B cell (primary cell): ENCODE measurements around the gene POLR3G. TPM values are rescaled to one million over a fixed set of nuclear protein-coding genes. Genes with fewer than 3 reads are reported as not detected.

ENCODE experiments used
- ATAC-seq: fragments of 200-7000 bp; cut with Tn5 transposase; one replicate; pipeline ENCODE4 v1.10.0; 2021; ENCODE audit warnings: low read depth, mild to moderate bottlenecking, moderate number of reproducible peaks, moderate library complexity
- CTCF ChIA-PET: fragments of 350-600 bp; sonication (Branson Sonifier 250); formaldehyde crosslinking; loops from one replicate; lab custom pipeline; 2021; ENCODE audit warnings: antibody characterized with exemption, inconsistent platforms; lab: Charles Lee
- POLR2A ChIA-PET: fragments of 350-600 bp; sonication (Branson Sonifier 250); formaldehyde crosslinking; loops from one replicate; lab custom pipeline; 2021; ENCODE audit warnings: antibody characterized with exemption; lab: Charles Lee
- DNase-seq: peaks from one replicate; pipeline ENCODE4 v3.0.0; 2013
- H2AFZ ChIP-seq: 2 replicates; pipeline ENCODE4 v1.6.1; 2012; ENCODE audit warnings: mild to moderate bottlenecking, low read depth, low read length; ENCODE audit not compliant: insufficient read depth, poor library complexity, severe bottlenecking
- H3K27ac ChIP-seq, 2 donors: 1 replicate in 1 of 2; 2 replicates in 1 of 2; pipeline ENCODE4 v1.5.1; 2012 to 2013; ENCODE audit warnings: low read length in 2 of 2, mild to moderate bottlenecking in 2 of 2, moderate library complexity in 1 of 2
- H3K27me3 ChIP-seq, 4 experiments: fragments of 200-600 bp in 1 of 4; sonication (generic) in 1 of 4; replicated peaks in 1 of 4; 1 replicate in 2 of 4; 2 replicates in 2 of 4; pipeline versions ENCODE4 v1.6.1 to v1.7.0; 2013 to 2016; ENCODE audit warnings: low read length in 3 of 4, mild to moderate bottlenecking in 2 of 4, mixed read lengths in 1 of 4, moderate library complexity in 1 of 4; ENCODE audit not compliant: insufficient read depth in 4 of 4, control insufficient read depth in 3 of 4; ENCODE audit errors: control extremely low read depth in 1 of 4
- H3K36me3 ChIP-seq, 2 experiments: replicated peaks in 1 of 2; 1 replicate in 1 of 2; 2 replicates in 1 of 2; pipeline versions ENCODE4 v1.6.1 to v1.7.1; 2013; ENCODE audit warnings: low read length in 1 of 2; ENCODE audit not compliant: insufficient read depth in 2 of 2, control insufficient read depth in 1 of 2; ENCODE audit errors: control extremely low read depth in 1 of 2, extremely low read depth in 1 of 2
- H3K4me1 ChIP-seq, 2 donors: fragments of 200-600 bp in 1 of 2; sonication (generic) in 1 of 2; 1 replicate in 1 of 2; 2 replicates in 1 of 2; pipeline versions ENCODE4 v1.5.1 to v1.6.1; 2013 to 2017; ENCODE audit warnings: low read length in 2 of 2; ENCODE audit not compliant: control insufficient read depth in 2 of 2, insufficient read depth in 2 of 2
- H3K4me2 ChIP-seq: replicated peaks from 2 replicates; pipeline ENCODE3; 2012; ENCODE audit warnings: mild to moderate bottlenecking, low read depth, low read length; ENCODE audit not compliant: poor library complexity, severe bottlenecking
- H3K4me3 ChIP-seq, 5 experiments: fragments of 200-600 bp in 1 of 5; sonication (generic) in 1 of 5; 1 replicate in 3 of 5; 2 replicates in 2 of 5; pipeline versions ENCODE4 v1.5.1 to v1.7.0; 2011 to 2016; ENCODE audit warnings: low read length in 4 of 5, mild to moderate bottlenecking in 4 of 5, low read depth in 2 of 5, control low read depth in 1 of 5, moderate library complexity in 1 of 5; ENCODE audit not compliant: insufficient read depth in 1 of 5; ENCODE audit errors: control extremely low read depth in 1 of 5, extremely low read depth in 1 of 5
- H3K79me2 ChIP-seq: fragments of 200-600 bp; sonication (generic); one replicate; pipeline ENCODE4 v1.6.0; 2016; ENCODE audit warnings: low read length; ENCODE audit not compliant: control insufficient read depth, insufficient read depth
- H3K9ac ChIP-seq: fragments of 200-600 bp; sonication (generic); 2 replicates; pipeline ENCODE4 v1.6.1; 2017; ENCODE audit warnings: mild to moderate bottlenecking, low read length, moderate library complexity
- H3K9me3 ChIP-seq, 3 donors: one replicate each; pipeline versions ENCODE4 v1.6.1 to v1.7.1; 2013; ENCODE audit warnings: low read length in 2 of 3; ENCODE audit not compliant: control insufficient read depth in 2 of 3, insufficient read depth in 1 of 3; ENCODE audit errors: control extremely low read depth in 1 of 3
- H4K20me1 ChIP-seq: 2 replicates; pipeline ENCODE4 v1.6.0; 2012; ENCODE audit warnings: mild to moderate bottlenecking, low read length; ENCODE audit not compliant: insufficient read depth, control insufficient read depth, poor library complexity, severe bottlenecking
- H3K27ac Mint-ChIP-seq: one replicate; pipeline ENCODE4 v1.8.0; 2021; ENCODE audit warnings: mixed read lengths
- H3K27me3 Mint-ChIP-seq: one replicate; pipeline ENCODE4 v1.8.0; 2021; ENCODE audit warnings: mixed read lengths
- H3K4me1 Mint-ChIP-seq: one replicate; pipeline ENCODE4 v1.8.0; 2021; ENCODE audit warnings: mixed read lengths
- H3K4me3 Mint-ChIP-seq: one replicate; pipeline ENCODE4 v1.8.0; 2021; ENCODE audit warnings: mixed read lengths
- H3K9me3 Mint-ChIP-seq: one replicate; pipeline ENCODE4 v1.8.0; 2022; ENCODE audit warnings: mixed read lengths; ENCODE audit not compliant: insufficient read depth
- EZH2 ChIP-seq: IDR thresholded peaks from 2 replicates; pipeline ENCODE4 v1.6.1; 2012; ENCODE audit warnings: borderline replicate concordance, low read depth, mild to moderate bottlenecking, moderate library complexity, low read length; ENCODE audit not compliant: insufficient read depth, poor library complexity, severe bottlenecking
- WGBS: methylation state at CpG from one replicate; pipeline ENCODE4 v1.1.5; 2013; ENCODE audit warnings: missing lambda C conversion rate; ENCODE audit not compliant: insufficient coverage; 5-methylcytosine and 5-hydroxymethylcytosine counted together
- intact Hi-C: fragments of 100-400 bp; cut with micrococcal nuclease; formaldehyde crosslinking; loops from one replicate; pipeline ENCODE4 v1.10.0; 2022
- polyA plus RNA-seq: library from polyadenylated mRNA; depleted of rRNA; stranded (reverse); fragments of >200 nt; gene quantifications from 2 replicates; pipeline ENCODE4 v1.2.3, GENCODE V29; 2012
- total RNA-seq, 2 donors: library from RNA; stranded (reverse); fragments of 120-200 nt in 1 of 2; gene quantifications; 1 replicate in 1 of 2; 2 replicates in 1 of 2; pipeline versions ENCODE4 v1.2.3 to v1.2.4, GENCODE V29; 2013 to 2022
- TF ChIP-seq, protein P1 (sequence below): fragments of 200-600 bp; IDR thresholded peaks from one replicate; pipeline ENCODE4 v1.8.0; 2022; ENCODE audit warnings: antibody characterized with exemption, mild to moderate bottlenecking

Gene POLR3G
- total and polyA plus RNA-seq, 2 donors (not counting 1 experiment from before 2014, with no cell fraction given): 0.52 to 2.3 TPM

DNA sequence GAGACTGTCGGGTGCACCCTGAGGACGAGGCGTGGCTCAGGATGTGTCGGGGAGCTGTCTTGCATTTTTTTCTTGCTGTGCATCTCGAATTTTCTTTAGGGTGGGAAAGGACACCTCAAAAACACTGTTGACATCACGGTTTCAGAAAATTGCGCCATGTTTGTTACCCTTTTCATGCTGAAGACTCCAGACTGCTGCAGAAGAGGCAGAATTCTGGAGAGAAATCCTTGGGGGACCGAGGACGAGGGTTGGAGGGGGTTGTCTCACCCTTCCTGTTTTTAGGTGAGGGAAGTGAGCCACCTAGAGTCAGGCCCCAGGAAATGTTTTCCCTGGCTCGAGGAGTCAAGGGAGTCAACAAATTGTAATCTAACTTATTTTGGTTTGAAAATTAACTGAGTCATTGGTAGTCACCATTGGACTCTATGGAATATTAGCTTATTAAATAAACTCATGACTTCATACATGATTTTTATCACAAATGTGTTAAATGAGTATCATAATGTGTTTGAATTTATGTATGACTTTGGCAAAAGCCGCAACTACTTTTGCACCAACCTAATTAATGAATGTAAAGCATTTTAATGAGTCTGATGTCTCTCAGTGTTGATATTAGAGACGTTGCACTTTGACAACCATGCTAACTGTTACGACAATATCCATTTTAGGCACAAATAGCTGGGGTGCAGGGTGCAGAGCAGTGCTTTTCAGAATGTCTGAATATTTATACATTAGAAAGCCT lies 55.4 kb downstream of the POLR3G start:
- Histone ChIP-seq H3K9ac (peak overlapping the region; percentile 90), H3K27me3 (peaks cover 0 to 27% (median 15%) of the 10 kb centered on the region in 4 experiments), H3K4me2 (peak overlapping the region; percentile 92), H3K4me1 (peaks cover 15 to 24% of the 10 kb centered on the region in 2 donors), H4K20me1 (peaks cover 7% of the 10 kb centered on the region), H3K9me3 (no peaks in the 10 kb centered on the region), H3K4me3 (peak overlapping the region; percentile 78 to 97 (median 83)), H3K36me3 (no peaks in the 10 kb centered on the region), H3K79me2 (peaks cover 33% of the 10 kb centered on the region), H2AFZ (peak overlapping the region; percentile 94), H3K27ac (peak overlapping the region; percentile 88 to 94)
- Mint-ChIP-seq H3K9me3 (no peaks in the 10 kb centered on the region), H3K4me3 (peak overlapping the region; percentile 99), H3K27me3 (peaks cover 29% of the 10 kb centered on the region), H3K4me1 (peaks cover 34% of the 10 kb centered on the region), H3K27ac (peak overlapping the region; percentile 99)
- CTCF ChIA-PET: interaction anchor here (0.6 to 3.7 kb wide), 15 partner anchors 10 to 1801 kb away, joined by 3 to 68 read pairs (median 4); partner anchors contain the start of genes CETN3, MBLAC2 and POLR3G
- intact Hi-C loops: loop anchor here (1.0 to 2.0 kb wide), 4 partner anchors 56 to 855 kb away; partner anchors contain the start of genes CETN3, MBLAC2 and POLR3G
- DNase-seq (no peak), ATAC-seq (peak; percentile 32)
- TF ChIP-seq, protein P1, sequence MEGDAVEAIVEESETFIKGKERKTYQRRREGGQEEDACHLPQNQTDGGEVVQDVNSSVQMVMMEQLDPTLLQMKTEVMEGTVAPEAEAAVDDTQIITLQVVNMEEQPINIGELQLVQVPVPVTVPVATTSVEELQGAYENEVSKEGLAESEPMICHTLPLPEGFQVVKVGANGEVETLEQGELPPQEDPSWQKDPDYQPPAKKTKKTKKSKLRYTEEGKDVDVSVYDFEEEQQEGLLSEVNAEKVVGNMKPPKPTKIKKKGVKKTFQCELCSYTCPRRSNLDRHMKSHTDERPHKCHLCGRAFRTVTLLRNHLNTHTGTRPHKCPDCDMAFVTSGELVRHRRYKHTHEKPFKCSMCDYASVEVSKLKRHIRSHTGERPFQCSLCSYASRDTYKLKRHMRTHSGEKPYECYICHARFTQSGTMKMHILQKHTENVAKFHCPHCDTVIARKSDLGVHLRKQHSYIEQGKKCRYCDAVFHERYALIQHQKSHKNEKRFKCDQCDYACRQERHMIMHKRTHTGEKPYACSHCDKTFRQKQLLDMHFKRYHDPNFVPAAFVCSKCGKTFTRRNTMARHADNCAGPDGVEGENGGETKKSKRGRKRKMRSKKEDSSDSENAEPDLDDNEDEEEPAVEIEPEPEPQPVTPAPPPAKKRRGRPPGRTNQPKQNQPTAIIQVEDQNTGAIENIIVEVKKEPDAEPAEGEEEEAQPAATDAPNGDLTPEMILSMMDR: peak; percentile 60
- no peak for TF ChIP-seq EZH2
- WGBS: 0% methylated on average over 9 of the region's 13 CpGs
- POLR2A ChIA-PET: interaction anchor here (0.6 to 2.9 kb wide), 5 partner anchors 55 to 853 kb away, joined by 4 to 12 read pairs (median 5); partner anchors contain the start of genes ARRDC3, CETN3, MBLAC2 and POLR3G
